ENCODE results near the gene OR6C76. TPM values are rescaled to one million over a fixed set of nuclear protein-coding genes. Genes with fewer than 3 reads are reported as not detected.
"Not testable (repeated sequence)": the region's sequence is repeated elsewhere in the genome, so short reads cannot be mapped to it uniquely, and the experiment has no call there.

OR6C76 gene
- total and polyA plus RNA-seq, 2 experiments from 2014 or later: not detected

DNA sequence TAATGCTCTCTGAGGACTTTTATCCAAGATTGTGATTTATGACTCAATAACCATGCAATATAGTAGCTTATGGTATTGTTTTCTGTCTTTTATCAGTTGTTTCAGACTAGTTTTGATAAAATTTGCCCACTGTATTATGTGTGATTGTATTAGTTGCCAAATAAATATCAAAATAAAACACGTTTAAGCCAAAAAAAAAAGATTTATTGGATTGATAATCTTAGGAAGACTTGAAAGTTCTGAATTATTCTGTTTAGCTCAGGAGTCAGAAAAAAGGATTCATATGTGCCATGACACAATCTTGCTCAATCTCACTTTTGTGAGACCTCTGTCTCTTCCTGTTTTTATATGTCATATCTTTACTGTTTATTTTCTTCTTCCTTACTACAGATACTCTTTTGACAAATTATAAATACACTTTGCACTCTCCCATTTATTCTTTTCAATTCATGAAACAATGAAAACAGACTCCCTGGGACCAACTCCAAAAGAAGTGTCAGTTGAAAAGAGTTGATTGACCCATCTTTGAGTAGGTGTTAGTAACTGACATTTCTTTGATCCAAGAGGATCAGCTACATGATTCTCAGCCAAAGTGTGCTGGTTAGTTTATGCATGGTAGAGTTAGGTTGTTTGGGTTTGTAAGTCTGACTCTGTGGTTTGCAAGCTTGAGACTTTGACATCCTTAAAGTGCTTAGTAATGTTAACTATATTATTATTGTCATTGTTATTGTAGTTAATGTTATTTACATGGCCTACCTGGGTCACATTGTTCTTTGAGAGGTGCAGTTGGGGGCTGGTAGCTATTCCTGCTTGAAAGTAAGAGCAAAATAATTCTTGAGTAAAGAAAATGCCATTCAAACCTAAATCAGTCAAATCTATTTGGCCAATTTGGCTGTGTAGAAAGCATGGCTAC is 2.5 kb downstream of the OR6C76 start:
- no peaks in the 10 kb centered on the region for H3K4me1 ChIP-seq (ENCODE audit: low read depth)
- TF ChIP-seq, protein P1, sequence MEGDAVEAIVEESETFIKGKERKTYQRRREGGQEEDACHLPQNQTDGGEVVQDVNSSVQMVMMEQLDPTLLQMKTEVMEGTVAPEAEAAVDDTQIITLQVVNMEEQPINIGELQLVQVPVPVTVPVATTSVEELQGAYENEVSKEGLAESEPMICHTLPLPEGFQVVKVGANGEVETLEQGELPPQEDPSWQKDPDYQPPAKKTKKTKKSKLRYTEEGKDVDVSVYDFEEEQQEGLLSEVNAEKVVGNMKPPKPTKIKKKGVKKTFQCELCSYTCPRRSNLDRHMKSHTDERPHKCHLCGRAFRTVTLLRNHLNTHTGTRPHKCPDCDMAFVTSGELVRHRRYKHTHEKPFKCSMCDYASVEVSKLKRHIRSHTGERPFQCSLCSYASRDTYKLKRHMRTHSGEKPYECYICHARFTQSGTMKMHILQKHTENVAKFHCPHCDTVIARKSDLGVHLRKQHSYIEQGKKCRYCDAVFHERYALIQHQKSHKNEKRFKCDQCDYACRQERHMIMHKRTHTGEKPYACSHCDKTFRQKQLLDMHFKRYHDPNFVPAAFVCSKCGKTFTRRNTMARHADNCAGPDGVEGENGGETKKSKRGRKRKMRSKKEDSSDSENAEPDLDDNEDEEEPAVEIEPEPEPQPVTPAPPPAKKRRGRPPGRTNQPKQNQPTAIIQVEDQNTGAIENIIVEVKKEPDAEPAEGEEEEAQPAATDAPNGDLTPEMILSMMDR (IDR thresholded peaks at IDR 0.05; ENCODE audit: low read depth, low read length): no peak
- no peak overlapping the region for H3K4me3 ChIP-seq
- no peak overlapping the region for H3K27ac ChIP-seq
- no peaks in the 10 kb centered on the region for H3K36me3 ChIP-seq
- H3K27me3 ChIP-seq: no peaks in the 10 kb centered on the region
- no peak for DNase-seq (ENCODE audit: low read depth in 1 of 2, low spot score in 1 of 2)
- no peaks in the 10 kb centered on the region for H3K9me3 ChIP-seq (ENCODE audit: low read depth)

DNA sequence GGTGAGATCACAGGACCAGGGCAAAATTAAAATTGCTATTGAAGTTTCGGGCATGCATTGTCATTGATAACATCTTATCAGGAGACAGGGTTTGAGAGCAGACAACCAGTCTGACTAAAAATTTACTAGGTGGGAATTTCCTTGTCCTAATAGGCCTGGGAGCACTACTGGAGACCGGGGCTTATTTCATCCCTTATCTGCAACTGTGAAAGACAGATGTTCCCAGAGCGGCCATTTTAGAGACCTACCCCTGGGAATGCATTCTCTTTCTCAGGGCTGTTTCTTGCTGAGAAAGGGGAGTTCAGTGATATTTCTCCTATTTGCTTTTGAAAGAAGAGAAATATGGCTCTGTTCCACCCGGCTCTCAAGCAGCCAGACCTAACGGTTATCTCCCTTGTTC is 15.2 kb downstream of the OR6C76 start:
- not testable (repeated sequence) for H3K9me3 ChIP-seq (ENCODE audit: low read depth); H3K27me3 ChIP-seq; H3K4me3 ChIP-seq; H3K27ac ChIP-seq; H3K36me3 ChIP-seq; H3K4me1 ChIP-seq (ENCODE audit: low read depth); DNase-seq (ENCODE audit: low read depth in 1 of 2, low spot score in 1 of 2)

DNA sequence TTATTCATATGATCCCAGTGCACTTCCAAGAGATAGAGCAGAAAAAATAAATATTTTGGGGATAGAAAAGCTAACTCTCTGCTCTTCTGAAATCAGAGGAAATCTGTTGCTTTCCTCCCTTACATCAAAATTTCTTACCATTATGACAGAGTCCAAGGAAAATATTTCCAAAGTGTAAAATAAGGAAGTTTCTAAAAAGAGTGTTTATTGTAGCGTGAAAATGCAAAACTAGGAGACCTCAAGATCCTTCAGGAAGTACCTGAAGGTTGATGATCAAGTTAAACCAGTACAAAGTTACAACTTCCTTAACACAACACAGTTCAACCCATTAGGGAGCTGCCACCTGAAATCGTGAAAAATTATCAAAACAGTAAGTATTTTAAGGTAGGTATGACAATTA is 17.7 kb downstream of the OR6C76 start, which contains the start of gene OR6C2:
TSS of gene OR6C2 (plus strand) at position 301 of the 400 bp plus-strand sequence. CDS start 8,138 bp downstream, outside the sequence.
- DNase-seq (ENCODE audit: low read depth in 1 of 2, low spot score in 1 of 2): no peak
- H3K27me3 ChIP-seq: no peaks in the 10 kb centered on the region
- H3K36me3 ChIP-seq: no peaks in the 10 kb centered on the region
- H3K4me1 ChIP-seq (ENCODE audit: low read depth): no peaks in the 10 kb centered on the region
- H3K4me3 ChIP-seq: no peak within 1 kb of the TSS
- H3K27ac ChIP-seq: no peak within 1 kb of the TSS
- no peaks in the 10 kb centered on the region for H3K9me3 ChIP-seq (ENCODE audit: low read depth)
- TF ChIP-seq, protein P1 (IDR thresholded peaks at IDR 0.05; ENCODE audit: low read depth, low read length): no peak

DNA sequence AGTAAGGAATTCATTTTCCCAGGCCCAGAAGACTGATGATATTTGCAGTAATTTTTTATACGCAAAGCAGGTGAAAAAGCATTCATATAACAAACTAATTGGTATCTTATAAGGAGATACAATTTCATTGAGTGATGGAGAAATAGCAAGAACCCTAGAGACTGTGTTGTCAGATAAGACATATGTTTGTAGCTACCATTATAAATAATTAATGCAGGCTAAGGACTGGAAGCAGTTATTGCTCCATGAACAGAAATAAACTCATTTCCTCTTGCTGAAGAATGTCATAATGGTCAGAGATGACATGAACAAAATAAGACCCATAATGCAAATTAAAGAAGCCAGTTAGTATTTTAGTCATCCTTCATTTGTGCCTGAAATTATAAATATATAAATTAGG is 19.3 kb downstream of the OR6C76 start:
- no peak for DNase-seq (ENCODE audit: low read depth in 1 of 2, low spot score in 1 of 2)
- Histone ChIP-seq H3K9me3 (ENCODE audit: low read depth) (no peaks in the 10 kb centered on the region), H3K4me1 (ENCODE audit: low read depth) (no peaks in the 10 kb centered on the region), H3K27me3 (no peaks in the 10 kb centered on the region), H3K4me3 (no peak overlapping the region), H3K27ac (no peak overlapping the region), H3K36me3 (no peaks in the 10 kb centered on the region)
- TF ChIP-seq, protein P1 (IDR thresholded peaks at IDR 0.05; ENCODE audit: low read depth, low read length): no peak

DNA sequence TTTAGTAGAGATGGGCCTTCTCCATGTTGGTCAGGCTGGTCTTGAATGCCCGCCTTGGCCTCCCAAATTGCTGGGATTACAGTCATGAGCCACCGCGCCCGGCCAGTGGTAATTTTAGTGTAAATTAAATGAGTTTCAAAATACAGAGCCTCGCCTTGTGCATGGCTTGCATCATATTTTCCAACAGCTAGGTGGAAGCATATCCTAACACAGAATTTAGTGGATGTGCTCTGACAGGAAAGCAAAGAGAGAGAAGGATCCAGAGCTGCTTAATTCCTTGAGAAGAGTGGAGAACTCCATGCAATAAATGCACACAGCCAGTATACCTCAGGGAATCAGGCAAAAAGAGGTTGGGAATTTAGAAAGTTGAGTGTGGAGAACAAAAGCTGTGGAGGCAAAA is 20.3 kb downstream of the OR6C76 start:
- H3K9me3 ChIP-seq (ENCODE audit: low read depth): no peaks in the 10 kb centered on the region
- H3K36me3 ChIP-seq: no peaks in the 10 kb centered on the region
- DNase-seq (ENCODE audit: low read depth in 1 of 2, low spot score in 1 of 2): peak in 1 of 2 donors; percentile 3
- no peak overlapping the region for H3K27ac ChIP-seq
- H3K27me3 ChIP-seq: no peaks in the 10 kb centered on the region
- no peak overlapping the region for H3K4me3 ChIP-seq
- H3K4me1 ChIP-seq (ENCODE audit: low read depth): no peaks in the 10 kb centered on the region
- TF ChIP-seq, protein P1 (IDR thresholded peaks at IDR 0.05; ENCODE audit: low read depth, low read length): no peak

DNA sequence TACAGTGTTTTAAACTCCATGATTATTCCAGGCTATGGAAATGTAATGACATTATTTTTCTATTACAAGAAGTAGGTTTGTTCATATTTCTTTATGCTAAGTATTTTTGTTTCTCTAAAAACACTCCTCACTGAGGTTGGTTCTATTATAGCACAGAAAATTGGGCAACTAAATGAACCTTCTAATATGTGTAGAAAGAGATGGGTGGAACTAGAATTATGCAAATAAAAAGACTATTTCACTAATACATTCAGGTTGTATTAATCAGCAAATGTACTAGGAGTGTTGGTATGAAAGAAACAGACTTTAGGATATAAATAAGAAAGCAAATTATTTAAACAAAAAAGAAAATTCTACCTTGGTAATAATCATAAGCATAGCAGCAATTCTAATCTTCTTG is 22.8 kb downstream of the OR6C76 start:
- DNase-seq (ENCODE audit: low read depth in 1 of 2, low spot score in 1 of 2): no peak
- Histone ChIP-seq H3K36me3 (no peaks in the 10 kb centered on the region), H3K27me3 (no peaks in the 10 kb centered on the region), H3K27ac (no peak overlapping the region), H3K4me3 (no peak overlapping the region), H3K4me1 (ENCODE audit: low read depth) (no peaks in the 10 kb centered on the region), H3K9me3 (ENCODE audit: low read depth) (no peaks in the 10 kb centered on the region)
- TF ChIP-seq, protein P1 (IDR thresholded peaks at IDR 0.05; ENCODE audit: low read depth, low read length): no peak

DNA sequence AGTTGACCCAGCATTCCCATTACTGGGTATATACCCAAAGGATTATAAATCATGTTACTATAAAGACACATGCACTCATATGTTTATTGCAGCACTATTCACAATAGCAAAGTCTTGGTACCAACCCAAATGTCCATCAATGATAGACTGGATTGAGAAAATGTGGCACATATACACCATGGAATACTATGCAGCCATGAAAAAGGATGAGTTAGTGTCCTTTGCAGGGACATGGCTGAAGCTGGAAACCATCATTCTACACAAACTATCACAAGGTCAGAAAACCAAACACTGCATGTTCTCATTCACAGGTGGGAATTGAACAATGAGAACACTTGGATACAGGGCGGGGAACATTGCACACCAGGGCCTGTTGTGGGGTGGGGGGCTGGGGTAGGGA is 38.9 kb downstream of the OR6C76 start:
- DNase-seq (ENCODE audit: low read depth in 1 of 2, low spot score in 1 of 2); H3K36me3 ChIP-seq; H3K4me3 ChIP-seq; H3K9me3 ChIP-seq (ENCODE audit: low read depth); H3K4me1 ChIP-seq (ENCODE audit: low read depth); H3K27ac ChIP-seq; H3K27me3 ChIP-seq: not testable (repeated sequence)
